Measurements from ENCODE around the gene LRMDA.
A peak's percentile ranks its signal among the peaks of the same experiment; 100 is the strongest.

LRMDA gene

DNA sequence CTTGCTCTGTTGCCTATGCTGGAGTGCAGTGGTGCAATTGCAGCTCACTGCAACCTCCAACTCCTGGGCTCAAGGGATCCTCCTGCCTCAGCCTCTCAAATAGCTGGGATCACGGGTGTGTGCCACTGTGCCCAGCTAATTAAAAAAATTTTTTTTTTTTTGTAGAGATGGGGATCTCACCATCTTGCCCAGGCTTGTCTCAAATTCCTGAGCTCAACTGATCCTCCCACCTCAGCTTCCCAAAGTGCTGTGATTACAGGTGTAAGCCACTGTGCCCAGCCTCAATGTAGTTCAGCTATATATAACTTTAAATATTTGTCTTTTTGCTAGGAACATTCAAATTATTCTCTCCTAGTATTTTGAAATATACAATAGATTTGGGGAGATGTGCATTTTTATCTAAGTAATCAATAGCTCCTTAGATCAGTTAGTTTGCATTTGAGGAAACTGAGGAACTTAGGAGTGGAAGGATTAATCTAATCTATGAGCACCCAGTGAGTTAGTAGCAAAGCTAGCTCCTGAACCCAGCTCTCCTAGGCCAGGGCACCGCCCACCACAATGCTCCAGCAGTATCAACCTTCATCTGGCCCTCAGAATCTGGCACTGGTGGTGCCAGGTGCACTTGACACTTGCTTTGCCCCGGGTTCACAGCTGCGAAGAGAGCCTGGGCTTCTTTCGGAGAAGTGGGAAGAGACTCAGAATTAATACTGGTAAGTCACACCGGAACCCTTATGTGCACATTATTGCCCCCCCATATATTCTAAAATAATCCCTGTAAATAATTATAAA is 5.9 kb upstream of the LRMDA start:
- no peak for DNase-seq

DNA sequence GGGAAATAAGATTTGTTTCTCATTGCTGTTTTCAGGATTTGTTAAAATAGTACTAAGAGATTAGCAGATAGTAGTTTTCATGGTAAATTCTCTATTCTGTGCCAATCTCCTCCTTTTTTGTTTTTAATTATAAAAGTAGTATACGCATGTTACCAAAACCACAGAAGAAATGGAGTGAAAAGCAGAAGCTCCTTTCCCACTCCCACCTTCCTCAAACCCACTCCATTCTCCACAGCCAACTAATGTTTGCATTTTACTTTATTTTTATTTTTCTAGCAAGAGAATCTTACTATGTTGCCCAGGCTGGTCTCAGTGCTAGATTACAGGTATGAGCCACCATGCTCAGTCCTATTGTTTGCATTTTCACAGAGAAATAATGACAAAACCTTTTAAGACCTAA is 4.5 kb upstream of the LRMDA start:
- DNase-seq, result no peak

DNA sequence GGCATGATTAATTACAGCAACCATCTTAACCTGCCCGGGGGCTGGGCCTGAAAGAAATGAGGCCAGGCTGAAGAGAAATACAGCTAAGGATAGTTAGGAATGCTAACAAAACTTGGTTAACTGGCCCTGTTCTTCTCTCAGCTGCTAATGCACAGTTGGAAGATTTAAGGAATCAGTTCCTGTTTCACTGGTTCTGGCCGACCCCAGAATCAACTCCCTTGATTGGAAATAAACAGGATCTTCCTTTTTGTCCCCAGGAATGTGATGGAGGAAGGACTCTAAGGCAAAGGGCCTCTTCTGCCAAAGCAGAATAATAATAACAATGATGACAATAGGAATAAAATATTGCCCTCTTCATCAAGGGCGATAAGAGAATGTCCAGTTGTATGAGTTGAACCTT is 3.5 kb upstream of the LRMDA start:
- no peak for DNase-seq

DNA sequence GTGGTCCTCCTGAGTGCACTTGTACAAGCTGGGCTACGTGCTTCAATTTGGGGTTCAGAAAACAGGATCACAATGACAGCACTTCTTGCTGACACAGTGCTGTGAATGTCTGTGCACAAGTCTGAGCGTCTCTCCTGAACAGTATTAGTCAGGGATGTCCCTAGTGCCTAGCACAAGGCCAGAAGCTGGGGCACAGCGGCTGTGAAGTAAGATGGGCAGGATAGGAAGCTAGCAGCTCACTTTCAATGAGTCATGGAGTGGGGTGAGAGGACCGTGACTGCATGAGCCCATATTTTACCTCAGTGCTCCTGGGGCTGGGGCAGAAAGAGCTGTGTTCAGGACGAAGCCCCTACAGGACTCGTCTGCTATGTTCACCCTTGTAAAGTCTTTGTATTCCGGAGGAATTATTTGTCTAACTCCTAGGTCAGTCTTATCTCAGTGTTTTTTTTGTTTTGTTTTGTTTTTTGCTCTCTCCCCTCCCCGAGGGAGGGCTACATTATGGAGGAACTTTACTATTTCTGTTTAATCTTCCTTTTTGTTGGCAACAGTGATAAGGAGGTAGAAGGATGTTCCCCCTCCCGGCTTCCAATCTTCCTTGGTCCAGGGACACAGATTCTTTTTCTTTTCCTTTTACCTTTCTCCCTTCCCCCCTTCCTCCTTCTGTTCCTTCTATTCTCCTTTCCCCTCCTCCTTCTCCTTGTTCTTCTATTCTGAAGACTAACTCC is 2.8 kb upstream of the LRMDA start:
- DNase-seq, result no peak

DNA sequence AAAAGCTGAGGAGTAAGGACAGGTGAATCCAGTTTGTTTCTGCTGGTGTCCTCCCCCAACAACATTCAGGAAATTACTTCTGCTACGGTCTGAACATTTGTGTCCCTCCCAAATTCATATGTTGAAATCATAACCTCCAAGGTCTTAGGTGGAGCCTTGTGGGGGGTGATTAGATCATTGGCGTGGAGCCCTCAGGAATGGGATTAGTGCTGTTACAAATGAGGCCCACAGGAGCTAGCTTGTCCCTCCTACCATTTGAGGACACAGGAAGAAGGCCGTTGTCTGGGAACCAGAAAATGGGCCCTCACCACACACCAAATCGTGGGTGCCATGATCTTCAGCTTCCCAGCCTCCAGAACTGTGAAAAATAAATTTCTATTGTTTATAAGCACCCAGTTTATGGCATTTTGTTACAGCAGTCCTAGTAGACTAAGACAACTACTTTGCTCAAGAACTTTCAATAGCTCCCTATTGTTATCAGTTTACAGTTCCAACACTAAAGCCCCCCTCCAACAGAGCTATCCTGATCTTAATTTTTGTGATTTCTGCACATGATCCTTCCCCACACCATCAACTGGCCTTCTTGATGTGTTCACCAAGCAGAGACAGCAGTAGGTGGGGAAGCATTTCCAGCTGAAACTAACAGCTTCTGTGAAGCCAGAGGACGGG is 2.1 kb upstream of the LRMDA start:
- no peak for DNase-seq

DNA sequence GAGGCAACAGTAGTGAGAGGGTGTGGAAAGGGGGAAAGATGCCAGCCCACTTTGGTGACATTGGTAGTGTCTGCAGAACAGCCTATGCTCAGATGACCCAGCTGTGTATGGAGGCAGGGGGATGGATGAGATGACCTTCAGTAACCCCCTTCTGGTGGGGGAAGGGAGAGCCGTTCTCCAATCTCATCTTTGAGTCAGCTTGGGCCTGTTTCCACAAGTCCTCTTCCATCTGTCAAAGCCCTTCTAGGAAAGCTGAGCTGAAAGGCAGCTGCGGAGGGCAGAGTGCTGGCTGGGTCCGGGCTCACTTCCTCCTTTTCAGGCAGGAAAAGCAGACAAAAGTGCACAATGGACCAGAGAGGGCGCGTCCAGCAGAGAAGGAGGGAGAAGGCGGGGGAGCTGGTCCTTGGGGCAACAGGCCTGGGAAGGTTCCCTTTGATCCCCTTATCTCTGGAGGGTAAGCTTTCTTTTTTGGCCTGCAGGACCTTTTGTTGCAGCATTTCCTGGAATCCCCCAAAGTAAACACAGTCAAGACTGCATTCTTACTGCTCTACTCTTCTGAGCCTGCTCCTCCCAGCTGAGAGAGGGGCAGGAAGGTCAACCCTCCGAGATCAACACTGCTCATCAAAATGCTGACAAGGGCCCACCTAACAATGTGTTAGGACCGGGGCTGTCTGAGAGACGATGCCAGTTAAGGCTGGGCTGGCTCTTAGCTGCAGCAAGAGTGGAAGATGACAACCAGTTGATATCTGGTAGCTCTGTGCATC is 1.2 kb upstream of the LRMDA start:
- peak in 1 of 2 experiments; percentile 3 for DNase-seq

DNA sequence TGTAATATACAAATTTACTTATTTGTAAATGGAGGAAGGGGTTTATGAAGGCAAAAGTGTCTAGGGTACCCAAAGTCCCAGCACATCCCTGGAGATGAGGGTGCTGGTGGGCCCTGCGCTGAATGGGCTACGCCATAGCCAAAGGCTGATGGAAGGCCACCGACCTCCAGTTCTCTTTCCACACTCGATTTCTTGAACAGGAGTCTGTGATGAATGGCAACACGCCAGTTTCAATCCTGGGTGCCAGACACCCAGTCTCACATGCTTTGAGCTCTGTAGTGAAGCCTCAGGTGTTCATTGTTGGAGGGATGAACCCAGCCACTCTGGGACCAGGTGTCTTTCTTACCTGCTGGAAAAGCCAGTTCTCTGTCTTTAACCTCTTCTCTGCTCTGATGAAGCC is 752 bp downstream of the LRMDA start:
- no peak for DNase-seq

DNA sequence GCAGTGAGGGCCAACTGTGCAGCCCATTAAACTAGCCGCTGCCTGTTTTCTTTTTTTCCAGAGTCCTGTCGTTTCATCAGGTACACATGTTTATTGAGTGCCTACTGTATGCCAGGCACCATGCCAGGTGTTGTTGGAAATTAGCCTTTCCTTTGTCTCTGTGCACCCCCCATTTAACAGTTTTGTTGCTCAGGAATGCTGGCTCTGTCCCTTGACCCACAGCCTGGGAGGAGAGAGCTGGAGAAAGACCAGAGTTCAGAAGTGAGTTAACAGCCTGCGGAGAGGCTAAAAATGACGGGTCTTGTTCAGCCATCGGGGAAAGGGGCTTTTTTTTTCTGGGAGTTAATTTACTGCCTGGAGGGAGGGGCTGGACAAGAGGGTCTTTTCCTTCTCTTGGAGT is 1.3 kb downstream of the LRMDA start:
- no peak for DNase-seq

DNA sequence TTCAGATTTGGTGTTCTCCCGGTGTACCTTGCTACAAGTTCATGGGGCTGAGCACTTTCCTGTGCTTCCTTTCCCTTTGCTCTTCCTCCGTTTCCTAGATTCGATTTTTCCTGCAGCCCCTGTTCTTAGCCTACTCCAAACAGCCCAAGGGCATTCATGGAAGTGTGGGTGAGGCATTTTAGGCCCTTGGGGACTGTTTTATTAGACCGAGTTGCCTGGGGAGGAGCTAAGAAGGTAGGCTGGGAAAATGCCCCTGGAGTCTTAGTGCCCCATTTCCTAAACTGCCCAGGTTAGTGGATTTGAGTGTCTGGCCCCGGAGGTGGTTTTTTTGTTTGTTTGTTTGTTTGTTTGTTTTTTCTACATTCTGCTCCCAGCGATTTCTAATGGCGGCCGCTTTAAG is 1.8 kb downstream of the LRMDA start:
- no peak for DNase-seq

DNA sequence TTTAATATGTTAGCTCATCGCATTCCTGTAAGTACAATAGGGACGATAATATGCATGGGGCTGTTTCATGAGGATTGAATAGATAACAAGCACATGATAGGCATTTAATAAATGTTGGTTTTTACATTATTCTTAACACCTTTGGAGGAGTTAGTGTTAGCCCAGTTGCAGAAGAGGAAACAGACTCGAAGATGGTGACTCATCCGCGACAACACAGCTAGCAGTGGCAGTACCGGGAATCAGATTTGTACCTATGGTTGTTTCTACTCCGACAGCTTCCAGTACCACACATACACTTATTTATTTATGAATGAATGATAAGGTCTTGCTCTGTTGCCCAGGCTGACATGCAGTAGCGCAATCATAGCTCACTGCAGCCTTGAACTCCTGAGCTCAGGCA is 2.9 kb downstream of the LRMDA start:
- no peak for DNase-seq

DNA sequence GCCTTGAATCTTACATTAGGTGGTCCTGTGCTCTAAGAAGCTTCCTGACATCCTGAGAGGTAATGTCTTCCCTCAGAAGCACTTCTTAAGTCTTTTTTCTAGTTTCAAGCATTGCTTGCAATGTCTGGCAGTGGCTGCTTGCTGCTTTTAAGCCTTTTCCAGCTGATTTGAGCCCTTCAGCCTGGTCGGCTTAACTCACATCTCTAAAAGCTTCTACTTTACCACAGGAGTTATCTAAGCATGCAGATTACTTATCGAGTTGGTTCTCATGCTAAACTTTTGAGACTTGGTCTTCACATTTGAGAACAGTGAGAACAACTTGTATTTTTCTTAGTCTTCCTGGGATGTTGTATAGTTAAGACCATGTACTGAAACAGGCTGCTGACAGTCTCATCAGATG is 3.9 kb downstream of the LRMDA start:
- no peak for DNase-seq

DNA sequence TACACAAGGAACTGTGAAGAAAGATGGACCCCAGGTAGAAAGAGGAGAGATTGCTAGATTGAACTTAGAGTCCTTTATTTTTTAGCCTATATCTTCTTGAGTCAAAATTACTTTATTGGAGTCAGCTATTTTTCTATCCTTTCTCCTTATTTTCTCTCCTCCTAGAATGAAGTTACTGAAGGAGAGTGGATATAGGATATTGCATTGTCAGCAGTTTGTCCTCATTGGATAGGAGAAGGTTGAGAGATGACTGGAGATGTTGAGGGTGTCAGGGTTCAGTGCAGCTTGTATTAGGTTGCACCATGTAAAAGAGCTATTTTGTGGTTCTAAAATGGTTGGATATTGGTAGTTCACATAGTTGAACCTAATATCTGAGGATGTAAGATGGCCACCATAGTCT is 5.5 kb downstream of the LRMDA start:
- no peak for DNase-seq

DNA sequence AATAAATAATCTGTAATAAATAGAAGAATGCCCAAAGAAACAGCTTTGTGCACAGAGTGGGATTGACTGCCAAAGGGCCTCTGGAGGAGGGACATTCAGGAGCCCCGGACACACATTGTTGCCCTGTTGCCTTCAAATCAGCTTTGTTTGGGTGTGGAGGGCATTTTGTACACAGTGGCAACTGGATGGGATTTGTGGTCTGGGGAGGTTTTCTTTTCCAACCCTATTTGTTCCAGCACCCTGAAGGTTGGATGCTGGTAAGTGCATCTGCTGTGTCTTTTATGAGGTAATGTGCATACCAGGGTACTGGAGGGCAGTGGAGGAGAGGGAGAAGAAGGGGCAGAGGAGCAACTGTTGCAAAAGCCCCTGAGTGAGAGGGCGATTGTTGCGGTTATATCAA is 6.3 kb downstream of the LRMDA start:
- DNase-seq, result no peak

DNA sequence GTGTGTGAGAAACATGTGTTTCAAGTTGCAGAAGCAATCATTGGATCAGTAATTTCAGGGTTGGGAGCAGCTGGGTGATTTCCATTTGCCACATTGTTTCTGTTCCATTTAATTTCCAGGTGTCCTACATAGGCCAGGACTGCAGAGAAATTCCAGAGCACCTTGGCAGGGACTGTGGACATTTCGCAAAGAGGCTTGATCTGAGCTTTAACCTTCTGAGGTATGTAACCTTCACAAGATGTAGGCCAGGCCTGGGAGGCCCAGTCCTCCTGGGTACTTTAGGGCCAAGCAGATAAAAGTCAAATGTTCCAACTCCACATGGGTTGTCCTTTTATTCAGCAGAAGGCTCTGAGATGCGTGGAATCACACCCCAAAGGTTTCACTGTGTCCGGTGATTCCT is 6.9 kb downstream of the LRMDA start:
- DNase-seq, result no peak

DNA sequence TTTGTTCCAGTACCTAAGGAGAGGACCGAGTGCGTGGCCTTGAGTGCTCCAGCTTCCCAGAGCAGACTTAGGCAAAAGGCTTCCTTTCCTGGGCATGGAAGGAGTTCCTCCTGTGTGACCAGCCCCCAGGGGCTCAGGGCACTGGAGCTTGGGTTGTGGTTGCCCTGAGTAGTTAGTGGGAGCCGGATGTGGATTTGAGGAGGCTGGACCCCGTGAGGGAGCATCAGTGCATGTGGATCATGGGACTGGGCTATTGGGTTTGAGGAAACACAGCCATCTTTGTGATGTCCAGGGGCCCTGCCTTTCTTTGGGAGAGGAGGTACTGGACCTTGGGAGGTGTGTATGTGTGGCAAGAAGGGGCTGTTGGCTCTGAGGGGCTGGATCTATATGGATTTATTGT is 8.4 kb downstream of the LRMDA start:
- no peak for DNase-seq

DNA sequence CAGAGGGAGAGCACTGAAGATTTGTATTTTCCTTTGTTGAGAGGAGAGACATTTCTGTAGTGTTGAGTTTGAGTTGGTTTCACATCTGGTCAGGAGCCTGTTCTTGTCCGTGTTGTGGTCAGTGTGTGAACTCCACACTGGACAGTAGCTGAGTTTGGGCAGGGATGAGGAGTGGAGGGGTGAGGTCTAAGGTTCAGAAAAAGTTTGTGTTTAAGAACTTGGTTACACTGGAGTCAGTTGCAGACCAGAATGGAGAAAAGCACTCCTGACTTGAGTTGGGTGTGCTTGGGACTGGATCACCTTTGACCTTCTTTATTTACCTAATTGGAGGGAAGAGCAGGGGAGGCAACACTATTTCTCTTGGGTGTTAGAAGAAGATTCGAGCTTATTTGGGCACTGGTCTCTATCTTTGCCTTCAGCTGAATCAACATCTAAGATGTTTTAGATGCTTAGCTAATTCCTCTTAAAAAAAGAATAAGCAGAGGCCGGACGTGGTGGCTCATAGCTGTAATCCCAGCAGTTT is 8.9 kb downstream of the LRMDA start:
- DNase-seq, result no peak

DNA sequence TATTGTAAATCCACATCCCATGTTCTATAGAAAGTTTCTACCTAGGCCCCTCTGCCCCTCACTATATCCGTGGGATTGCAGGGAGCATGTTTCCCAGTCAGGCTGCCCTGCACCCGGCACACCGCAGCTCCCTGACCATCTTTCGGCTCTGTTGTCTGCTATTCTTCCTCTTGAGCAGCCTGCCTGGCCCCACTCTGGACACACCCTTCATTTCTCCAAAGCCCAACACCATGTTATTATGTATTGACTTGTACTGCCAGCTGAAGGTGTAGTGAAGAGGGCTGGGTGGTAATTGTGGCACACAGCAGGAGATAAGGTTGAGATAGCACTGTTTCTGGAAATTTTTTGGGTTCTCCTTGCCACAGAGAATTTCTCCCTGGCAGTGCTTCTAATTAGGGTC is 9.8 kb downstream of the LRMDA start:
- DNase-seq, result no peak

DNA sequence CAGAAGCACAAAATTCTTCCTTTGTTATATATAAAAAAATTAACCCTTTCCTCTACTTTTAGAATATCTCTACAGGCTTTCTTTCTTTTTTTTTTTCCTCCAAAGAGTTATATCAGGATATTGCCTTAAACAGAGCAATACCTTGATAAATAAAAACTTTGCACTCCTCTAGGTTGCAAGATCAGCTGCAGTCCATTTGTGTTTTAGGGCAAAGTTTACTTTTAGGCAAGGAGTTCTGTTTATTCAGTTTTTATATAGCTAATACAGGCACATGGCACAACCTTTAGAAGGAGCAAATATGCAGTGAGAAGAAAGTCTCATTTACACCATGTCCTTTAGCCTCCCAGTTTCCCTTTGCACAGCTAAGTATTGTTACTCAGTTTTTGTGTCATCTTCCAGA is 10.3 kb downstream of the LRMDA start:
- no peak for DNase-seq

DNA sequence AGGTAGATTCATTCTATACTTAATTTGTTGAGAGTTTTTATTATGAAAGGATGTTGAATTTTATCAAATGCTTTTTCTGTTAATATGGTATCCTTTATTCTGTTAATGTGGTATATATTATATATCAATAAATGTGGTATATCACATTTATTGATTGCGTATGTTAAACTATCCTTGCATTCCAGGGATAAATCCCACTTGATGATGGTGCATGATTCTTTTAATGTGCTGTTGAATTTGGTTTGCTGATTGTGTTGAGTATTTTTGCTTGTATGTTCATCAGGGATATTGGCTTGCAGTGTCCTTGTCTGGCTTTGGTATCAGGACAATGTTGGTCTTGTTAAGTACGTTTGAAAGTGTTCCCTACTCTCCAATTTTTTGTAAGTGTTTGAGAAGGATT is 11.9 kb downstream of the LRMDA start:
- DNase-seq, result no peak

DNA sequence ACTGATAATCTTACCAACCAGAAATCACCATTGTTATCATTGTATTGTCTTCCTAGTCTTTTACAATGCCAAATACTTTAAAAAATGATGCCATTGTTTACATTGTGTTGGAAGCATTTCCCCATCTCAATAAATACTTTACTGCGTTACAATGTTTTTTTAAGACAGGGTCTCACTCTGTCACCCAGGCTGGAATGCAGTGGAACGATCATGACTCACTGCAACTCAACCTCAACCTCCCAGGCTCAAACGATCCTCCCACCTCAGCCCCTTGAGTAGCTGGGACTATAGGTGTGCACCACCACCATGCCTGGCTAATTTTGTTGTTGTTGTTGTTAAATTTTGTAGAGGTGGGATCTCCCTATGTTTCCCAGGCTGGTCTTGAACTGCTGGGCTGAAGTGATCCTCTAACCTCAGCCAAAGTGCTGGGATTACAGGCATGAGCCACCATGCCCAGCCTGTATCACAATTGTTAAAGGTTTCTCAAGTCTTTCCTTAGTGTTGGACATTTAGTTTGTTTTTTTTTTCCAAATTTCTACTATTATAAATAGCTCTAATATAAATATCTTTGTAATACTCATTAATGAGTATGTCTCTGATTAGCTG is 13.5 kb downstream of the LRMDA start:
- DNase-seq, result no peak

DNA sequence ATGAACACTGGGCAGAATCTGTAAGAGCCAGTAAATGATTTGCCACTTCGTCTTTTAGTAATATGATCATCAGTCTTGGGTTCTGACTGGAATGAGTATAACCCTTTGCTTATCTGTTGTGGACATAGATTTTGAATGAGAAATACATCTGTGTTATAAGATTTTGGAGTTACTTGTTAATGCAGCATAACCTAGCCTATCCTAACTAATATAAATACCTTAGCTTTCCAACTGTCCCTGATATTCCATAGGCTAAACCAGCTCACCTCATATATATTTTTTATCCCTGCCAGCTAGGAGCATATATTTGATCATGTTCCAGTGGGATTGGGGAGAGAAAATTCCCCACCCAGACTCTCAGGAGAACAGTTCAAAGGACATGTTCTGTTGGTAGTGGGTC is 15.1 kb downstream of the LRMDA start:
- DNase-seq, result no peak

DNA sequence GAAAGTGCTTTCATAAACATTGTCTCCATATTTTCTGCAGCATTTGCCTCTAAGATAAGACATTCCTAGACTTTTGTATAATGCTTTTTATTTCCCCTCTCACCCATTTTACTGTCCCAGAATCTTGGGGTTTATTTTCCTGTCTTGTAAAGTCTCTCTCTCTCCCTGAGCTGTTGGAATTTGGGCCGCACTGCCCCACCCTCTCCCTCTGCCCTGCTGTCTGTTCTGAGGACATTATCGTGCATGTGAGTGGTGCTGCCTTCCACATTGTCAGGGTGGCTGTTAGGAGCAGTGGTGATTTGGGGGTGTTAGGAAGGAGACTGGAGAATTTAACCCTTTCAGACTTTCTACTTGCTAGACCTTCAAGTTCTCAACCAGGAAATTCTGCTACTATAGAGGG is 16.7 kb downstream of the LRMDA start:
- DNase-seq, result no peak

All from NCI-H446 (cell line).